Transverse colon (tissue), 4 donors: ENCODE results near the gene GJC1.

ENCODE experiments used
- POLR2A ChIP-seq: fragments of 450-650 bp; IDR thresholded peaks from one replicate; pipeline ENCODE4 v1.6.1; 2016; ENCODE audit warnings: antibody characterized with exemption, mild to moderate bottlenecking, moderate library complexity
- POLR2AphosphoS5 ChIP-seq, 3 donors: sonication (generic); formaldehyde crosslinking; IDR thresholded peaks; one replicate each; pipeline ENCODE4 v1.6.1; 2016; ENCODE audit warnings: antibody characterized with exemption in 3 of 3
- TF ChIP-seq, protein P1 (sequence below), 5 experiments: fragments of 200-600 bp in 3 of 5; fragments of 450-650 bp in 2 of 5; sonication (generic) in 3 of 5; IDR thresholded peaks; 1 replicate in 2 of 5; 2 replicates in 3 of 5; pipeline ENCODE4 v1.5.1; 2016 to 2017; ENCODE audit warnings: antibody characterized with exemption in 5 of 5, inconsistent platforms in 3 of 5, mild to moderate bottlenecking in 2 of 5, moderate library complexity in 1 of 5

DNA sequence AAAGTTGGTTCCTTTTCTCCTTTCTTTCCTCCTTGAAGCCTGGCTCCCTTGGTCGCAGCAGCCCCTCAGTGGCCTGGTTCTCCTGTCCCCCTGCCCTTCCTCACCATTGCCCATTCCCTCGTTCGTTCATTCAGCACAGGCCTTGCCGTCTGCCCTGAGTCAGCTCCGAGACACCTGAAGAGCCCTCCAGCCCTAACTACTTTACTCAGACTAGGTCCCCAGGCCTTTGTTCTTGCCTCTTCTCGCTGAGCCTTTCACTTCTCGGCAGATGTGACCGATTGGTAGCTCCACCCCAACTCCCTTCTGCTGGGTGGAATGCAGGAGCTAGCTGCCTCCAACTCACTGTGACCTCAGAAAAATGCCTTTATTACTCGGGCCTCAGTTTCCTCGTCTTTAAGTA is 78.3 kb downstream of the GJC1 start:
- no peak for TF ChIP-seq POLR2A
- TF ChIP-seq, protein P1, sequence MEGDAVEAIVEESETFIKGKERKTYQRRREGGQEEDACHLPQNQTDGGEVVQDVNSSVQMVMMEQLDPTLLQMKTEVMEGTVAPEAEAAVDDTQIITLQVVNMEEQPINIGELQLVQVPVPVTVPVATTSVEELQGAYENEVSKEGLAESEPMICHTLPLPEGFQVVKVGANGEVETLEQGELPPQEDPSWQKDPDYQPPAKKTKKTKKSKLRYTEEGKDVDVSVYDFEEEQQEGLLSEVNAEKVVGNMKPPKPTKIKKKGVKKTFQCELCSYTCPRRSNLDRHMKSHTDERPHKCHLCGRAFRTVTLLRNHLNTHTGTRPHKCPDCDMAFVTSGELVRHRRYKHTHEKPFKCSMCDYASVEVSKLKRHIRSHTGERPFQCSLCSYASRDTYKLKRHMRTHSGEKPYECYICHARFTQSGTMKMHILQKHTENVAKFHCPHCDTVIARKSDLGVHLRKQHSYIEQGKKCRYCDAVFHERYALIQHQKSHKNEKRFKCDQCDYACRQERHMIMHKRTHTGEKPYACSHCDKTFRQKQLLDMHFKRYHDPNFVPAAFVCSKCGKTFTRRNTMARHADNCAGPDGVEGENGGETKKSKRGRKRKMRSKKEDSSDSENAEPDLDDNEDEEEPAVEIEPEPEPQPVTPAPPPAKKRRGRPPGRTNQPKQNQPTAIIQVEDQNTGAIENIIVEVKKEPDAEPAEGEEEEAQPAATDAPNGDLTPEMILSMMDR (IDR thresholded peaks at IDR 0.05), result no peak
- TF ChIP-seq POLR2AphosphoS5 (IDR thresholded peaks at IDR 0.05), result no peak
